ENCODE data around the gene LAPTM5. TPM values are rescaled to one million over a fixed set of nuclear protein-coding genes. Genes with fewer than 3 reads are reported as not detected.

Gene LAPTM5
- total and polyA plus RNA-seq, 3 experiments from 2014 or later = 204 to 589 (median 206) TPM

- Mint-ChIP-seq H3K36me3 (peaks cover 16 to 60% (median 20%) of the 10 kb centered on the region in 3 donors), H3K27ac (peak overlapping the region in 6 of 8 donors; percentile 61 to 84 (median 68)), H3K4me3 (no peak overlapping the region), H3K9me3 (no peaks in the 10 kb centered on the region), H3K27me3 (no peaks in the 10 kb centered on the region), H3K4me1 (peaks cover 16 to 43% (median 22%) of the 10 kb centered on the region in 3 donors)
- H3K36me3 ChIP-seq (ENCODE audit: insufficient read depth, low read length) = peaks cover 50% of the 10 kb centered on the region
- ChIA-PET POLR2A (interaction anchor here (0.7 to 4.1 kb wide), 7 partner anchors 11 to 47 kb away, joined by 3 to 23 read pairs (median 4); no protein-coding TSS in a partner anchor), CTCF (interaction anchor here (0.8 to 19.6 kb wide), 7 partner anchors 10 to 69 kb away, joined by 3 to 525 read pairs (median 5); partner anchors contain the start of gene LAPTM5)
- H3K9me3 ChIP-seq (ENCODE audit: low read length) = no peaks in the 10 kb centered on the region
- H3K27ac ChIP-seq (ENCODE audit: low read depth, low read length) = no peak overlapping the region
- H3K4me3 ChIP-seq (ENCODE audit: low read length) = no peak overlapping the region
- no peak for DNase-seq
- H3K27me3 ChIP-seq (ENCODE audit: insufficient read depth, low read length, poor library complexity, severe bottlenecking) = no peaks in the 10 kb centered on the region
- H3K4me1 ChIP-seq (ENCODE audit: insufficient read depth, low read length) = peaks cover 23% of the 10 kb centered on the region
Measured at GRCh38 chr1:30732277-30732996, 25.1 kb downstream of the LAPTM5 start.

- no peaks in the 10 kb centered on the region for H3K9me3 Mint-ChIP-seq
- no peaks in the 10 kb centered on the region for H3K27me3 Mint-ChIP-seq
- Histone ChIP-seq H3K4me3 (ENCODE audit: low read length) (no peak overlapping the region), H3K27me3 (ENCODE audit: insufficient read depth, low read length, poor library complexity, severe bottlenecking) (no peaks in the 10 kb centered on the region), H3K9me3 (ENCODE audit: low read length) (no peaks in the 10 kb centered on the region), H3K4me1 (ENCODE audit: insufficient read depth, low read length) (peaks cover 23% of the 10 kb centered on the region), H3K36me3 (ENCODE audit: insufficient read depth, low read length) (peaks cover 44% of the 10 kb centered on the region), H3K27ac (ENCODE audit: low read depth, low read length) (no peak overlapping the region)
- peaks cover 16 to 38% (median 16%) of the 10 kb centered on the region in 3 donors for H3K4me1 Mint-ChIP-seq
- DNase-seq = no peak
- peak overlapping the region in 2 of 7 donors; percentile 14 to 34 for H3K4me3 Mint-ChIP-seq
- CTCF ChIA-PET = interaction anchor here (1.5 to 19.6 kb wide), 5 partner anchors 11 to 51 kb away, joined by 3 to 525 read pairs (median 5); no protein-coding TSS in a partner anchor
- H3K27ac Mint-ChIP-seq = peak overlapping the region; percentile 63 to 96 (median 86)
- POLR2A ChIA-PET = interaction anchor here (0.7 to 4.1 kb wide), 4 partner anchors 11 to 48 kb away, joined by 3 to 23 read pairs (median 6); no protein-coding TSS in a partner anchor
- H3K36me3 Mint-ChIP-seq = peaks cover 12 to 58% (median 18%) of the 10 kb centered on the region in 3 donors
Measured at GRCh38 chr1:30731806-30732276, 25.7 kb downstream of the LAPTM5 start.

- H3K27me3 ChIP-seq (ENCODE audit: insufficient read depth, low read length, poor library complexity, severe bottlenecking) = no peaks in the 10 kb centered on the region
- no peak overlapping the region for H3K27ac ChIP-seq (ENCODE audit: low read depth, low read length)
- Mint-ChIP-seq H3K9me3 (no peaks in the 10 kb centered on the region), H3K36me3 (peaks cover 12 to 55% (median 16%) of the 10 kb centered on the region in 3 donors), H3K4me3 (peak overlapping the region in 3 of 7 donors; percentile 14 to 34 (median 18)), H3K27me3 (no peaks in the 10 kb centered on the region), H3K4me1 (peaks cover 14 to 35% (median 16%) of the 10 kb centered on the region in 3 donors), H3K27ac (peak overlapping the region; percentile 63 to 96 (median 86))
- no peak overlapping the region for H3K4me3 ChIP-seq (ENCODE audit: low read length)
- DNase-seq = no peak
- POLR2A ChIA-PET = interaction anchor here (1.2 to 4.1 kb wide), 3 partner anchors 10 to 48 kb away, joined by 3 to 23 read pairs (median 7); no protein-coding TSS in a partner anchor
- H3K36me3 ChIP-seq (ENCODE audit: insufficient read depth, low read length) = peaks cover 39% of the 10 kb centered on the region
- CTCF ChIA-PET = interaction anchor here (2.3 to 19.6 kb wide), 2 partner anchors 12 to 51 kb away, joined by 12 to 525 read pairs; no protein-coding TSS in a partner anchor
- no peaks in the 10 kb centered on the region for H3K9me3 ChIP-seq (ENCODE audit: low read length)
- peaks cover 23% of the 10 kb centered on the region for H3K4me1 ChIP-seq (ENCODE audit: insufficient read depth, low read length)
Measured at GRCh38 chr1:30731109-30731805, 26.3 kb downstream of the LAPTM5 start.

GRCh38 chr1:30730346-30731108 is 27.0 kb downstream of the LAPTM5 start:
- H3K27ac Mint-ChIP-seq = peak overlapping the region in 7 of 8 donors; percentile 21 to 93 (median 72)
- Histone ChIP-seq H3K27me3 (ENCODE audit: insufficient read depth, low read length, poor library complexity, severe bottlenecking) (no peaks in the 10 kb centered on the region), H3K4me1 (ENCODE audit: insufficient read depth, low read length) (peaks cover 23% of the 10 kb centered on the region), H3K36me3 (ENCODE audit: insufficient read depth, low read length) (peaks cover 32% of the 10 kb centered on the region), H3K27ac (ENCODE audit: low read depth, low read length) (no peak overlapping the region), H3K9me3 (ENCODE audit: low read length) (no peaks in the 10 kb centered on the region), H3K4me3 (ENCODE audit: low read length) (no peak overlapping the region)
- ChIA-PET CTCF (interaction anchor here (1.5 to 19.6 kb wide), 4 partner anchors 11 to 52 kb away, joined by 4 to 525 read pairs (median 10); no protein-coding TSS in a partner anchor), POLR2A (interaction anchor here (1.2 to 4.1 kb wide), 6 partner anchors 10 to 49 kb away, joined by 3 to 23 read pairs (median 6); no protein-coding TSS in a partner anchor)
- H3K27me3 Mint-ChIP-seq = no peaks in the 10 kb centered on the region
- DNase-seq = no peak
- peaks cover 14 to 35% (median 14%) of the 10 kb centered on the region in 3 donors for H3K4me1 Mint-ChIP-seq
- peaks cover 8 to 53% (median 13%) of the 10 kb centered on the region in 3 donors for H3K36me3 Mint-ChIP-seq
- H3K4me3 Mint-ChIP-seq = no peak overlapping the region
- H3K9me3 Mint-ChIP-seq = no peaks in the 10 kb centered on the region

- peak overlapping the region in 5 of 8 donors; percentile 32 to 85 (median 40) for H3K27ac Mint-ChIP-seq
Measured at GRCh38 chr1:30729901-30730300, 27.7 kb downstream of the LAPTM5 start.

GRCh38 chr1:30728832-30729638 is 28.5 kb downstream of the LAPTM5 start:
- Histone ChIP-seq H3K9me3 (ENCODE audit: low read length) (no peaks in the 10 kb centered on the region), H3K27me3 (ENCODE audit: insufficient read depth, low read length, poor library complexity, severe bottlenecking) (no peaks in the 10 kb centered on the region), H3K27ac (ENCODE audit: low read depth, low read length) (no peak overlapping the region), H3K36me3 (ENCODE audit: insufficient read depth, low read length) (peaks cover 24% of the 10 kb centered on the region), H3K4me3 (ENCODE audit: low read length) (no peak overlapping the region), H3K4me1 (ENCODE audit: insufficient read depth, low read length) (peaks cover 23% of the 10 kb centered on the region)
- no peaks in the 10 kb centered on the region for H3K27me3 Mint-ChIP-seq
- H3K27ac Mint-ChIP-seq = peak overlapping the region in 7 of 8 donors; percentile 15 to 85 (median 46)
- H3K4me3 Mint-ChIP-seq = no peak overlapping the region
- CTCF ChIA-PET = interaction anchor here (1.4 to 19.6 kb wide), 8 partner anchors 9 to 72 kb away, joined by 3 to 525 read pairs (median 6); no protein-coding TSS in a partner anchor
- H3K9me3 Mint-ChIP-seq = no peaks in the 10 kb centered on the region
- POLR2A ChIA-PET = interaction anchor here (0.9 to 1.3 kb wide), 3 partner anchors 10 to 32 kb away, joined by 3 to 9 read pairs (median 4); no protein-coding TSS in a partner anchor
- peaks cover 0 to 52% (median 5%) of the 10 kb centered on the region in 3 donors for H3K36me3 Mint-ChIP-seq
- peaks cover 15 to 39% (median 21%) of the 10 kb centered on the region in 3 donors for H3K4me1 Mint-ChIP-seq
- no peak for DNase-seq

More at GRCh38 chr1:30729901-30730300, 27.7 kb downstream of the LAPTM5 start:
- H3K9me3 Mint-ChIP-seq = no peaks in the 10 kb centered on the region
- POLR2A ChIA-PET = interaction anchor here (1.2 to 4.1 kb wide), 4 partner anchors 11 to 31 kb away, joined by 4 to 23 read pairs (median 7); no protein-coding TSS in a partner anchor
- no peaks in the 10 kb centered on the region for H3K27me3 Mint-ChIP-seq
- H3K4me3 Mint-ChIP-seq = peak overlapping the region in 1 of 7 donors; percentile 48
- no peaks in the 10 kb centered on the region for H3K9me3 ChIP-seq (ENCODE audit: low read length)
- H3K36me3 ChIP-seq (ENCODE audit: insufficient read depth, low read length) = peaks cover 32% of the 10 kb centered on the region
- no peak overlapping the region for H3K4me3 ChIP-seq (ENCODE audit: low read length)
- CTCF ChIA-PET = interaction anchor here (1.5 to 19.6 kb wide), 5 partner anchors 8 to 53 kb away, joined by 4 to 525 read pairs (median 9); no protein-coding TSS in a partner anchor
- peaks cover 14 to 37% (median 19%) of the 10 kb centered on the region in 3 donors for H3K4me1 Mint-ChIP-seq
- peaks cover 4 to 53% (median 10%) of the 10 kb centered on the region in 3 donors for H3K36me3 Mint-ChIP-seq
- H3K27me3 ChIP-seq (ENCODE audit: insufficient read depth, low read length, poor library complexity, severe bottlenecking) = no peaks in the 10 kb centered on the region
- H3K4me1 ChIP-seq (ENCODE audit: insufficient read depth, low read length) = peaks cover 23% of the 10 kb centered on the region
- DNase-seq = no peak
- no peak overlapping the region for H3K27ac ChIP-seq (ENCODE audit: low read depth, low read length)

Measured in CD8-positive, alpha-beta memory T cell (primary cell).